NCI-H1930 (cell line): ENCODE data around the gene PLCD1.
"Not testable (repeated sequence)": the region's sequence is repeated elsewhere in the genome, so short reads cannot be mapped to it uniquely, and the experiment has no call there.

Experiments
- DNase-seq, 2 experiments: peaks; one replicate each; lab custom pipeline; 2025; lab: John Stamatoyannopoulos, UW

PLCD1 gene

GRCh38 chr3:37986479-37987314 is 42.7 kb downstream of the PLCD1 start:
- no peak for DNase-seq

- DNase-seq, result no peak
Measured at GRCh38 chr3:37985637-37986320, 43.7 kb downstream of the PLCD1 start.

GRCh38 chr3:37984596-37984995 is 44.8 kb downstream of the PLCD1 start:
- DNase-seq, result no peak

- DNase-seq, result no peak
Measured at GRCh38 chr3:37984051-37984450, 45.4 kb downstream of the PLCD1 start.

- DNase-seq, result no peak
Measured at GRCh38 chr3:37982331-37982730, 47.1 kb downstream of the PLCD1 start.

- DNase-seq, result no peak
Measured at GRCh38 chr3:37981348-37981664, 48.1 kb downstream of the PLCD1 start.

GRCh38 chr3:37980462-37981347 is 48.7 kb downstream of the PLCD1 start:
- DNase-seq, result no peak

GRCh38 chr3:37979541-37980461 is 49.6 kb downstream of the PLCD1 start:
- DNase-seq, result no peak

GRCh38 chr3:37974121-37975083 is 55.0 kb downstream of the PLCD1 start:
- DNase-seq, result peak in 1 of 2 experiments; percentile 1

GRCh38 chr3:37973246-37974054 is 56.0 kb downstream of the PLCD1 start:
- no peak for DNase-seq

- DNase-seq, result not testable (repeated sequence)
Measured at GRCh38 chr3:37972056-37972455, 57.4 kb downstream of the PLCD1 start.

GRCh38 chr3:37971467-37971866 is 58.0 kb downstream of the PLCD1 start:
- no peak for DNase-seq

GRCh38 chr3:37970802-37971201 is 58.6 kb downstream of the PLCD1 start:
- no peak for DNase-seq

GRCh38 chr3:37969596-37970100 is 59.8 kb downstream of the PLCD1 start:
- no peak for DNase-seq

GRCh38 chr3:37968813-37969595 is 60.4 kb downstream of the PLCD1 start:
- no peak for DNase-seq

GRCh38 chr3:37968199-37968598 is 61.2 kb downstream of the PLCD1 start:
- no peak for DNase-seq

GRCh38 chr3:37967260-37967881 is 62.1 kb downstream of the PLCD1 start:
- peak in 1 of 2 experiments; percentile 1 for DNase-seq

GRCh38 chr3:37964716-37965115 is 64.7 kb downstream of the PLCD1 start:
- no peak for DNase-seq
